Osteoblast (primary cell): ENCODE measurements around the gene CNPY1. TPM values are rescaled to one million over a fixed set of nuclear protein-coding genes. Genes with fewer than 3 reads are reported as not detected.

Source experiments
- DNase-seq: peaks from one replicate; pipeline ENCODE4 v3.0.0; 2011; ENCODE audit warnings: low spot score, mixed read lengths; ENCODE audit not compliant: insufficient read length; ENCODE audit errors: missing footprints
- H2AFZ ChIP-seq: 2 replicates; pipeline ENCODE4 v1.6.0; 2011; ENCODE audit warnings: mild to moderate bottlenecking, low read length
- H3K27ac ChIP-seq: 2 replicates; pipeline ENCODE4 v1.5.1; 2011; ENCODE audit warnings: mild to moderate bottlenecking, low read depth, low read length, moderate library complexity
- H3K27me3 ChIP-seq: 2 replicates; pipeline ENCODE4 v1.6.0; 2012; ENCODE audit warnings: mild to moderate bottlenecking, control low read depth, inconsistent platforms, low read length, moderate library complexity; ENCODE audit not compliant: insufficient read depth
- H3K36me3 ChIP-seq: 2 replicates; pipeline ENCODE4 v1.5.1; 2011; ENCODE audit warnings: mild to moderate bottlenecking, low read length, control low read depth, moderate library complexity; ENCODE audit not compliant: insufficient read depth
- H3K4me1 ChIP-seq: 2 replicates; pipeline ENCODE4 v1.5.1; 2011; ENCODE audit warnings: mild to moderate bottlenecking, low read length, control low read depth, moderate library complexity; ENCODE audit not compliant: insufficient read depth
- H3K4me2 ChIP-seq: 2 replicates; pipeline ENCODE4 v1.6.0; 2011; ENCODE audit warnings: mild to moderate bottlenecking, low read length; ENCODE audit not compliant: insufficient read depth
- H3K4me3 ChIP-seq: fragments of 200-600 bp; sonication (generic); 3 replicates; pipeline ENCODE4 v1.5.1; 2012; ENCODE audit warnings: mild to moderate bottlenecking, low read length, inconsistent platforms; ENCODE audit not compliant: insufficient read depth
- H3K79me2 ChIP-seq: 2 replicates; pipeline ENCODE4 v1.6.0; 2012; ENCODE audit warnings: mild to moderate bottlenecking, low read length, control low read depth, inconsistent platforms; ENCODE audit not compliant: insufficient read depth
- H3K9me3 ChIP-seq: 2 replicates; pipeline ENCODE4 v1.5.1; 2011; ENCODE audit warnings: low read depth, low read length, control low read depth
- H4K20me1 ChIP-seq: 2 replicates; pipeline ENCODE4 v1.6.0; 2012; ENCODE audit warnings: mild to moderate bottlenecking, low read length, control low read depth; ENCODE audit not compliant: insufficient read depth
- total RNA-seq: library from RNA; depleted of rRNA; stranded (reverse); fragments of >200 nt; gene quantifications from 2 replicates; pipeline ENCODE4 v1.2.3, GENCODE V29; 2012
- TF ChIP-seq, protein P1 (sequence below): IDR thresholded peaks from 2 replicates; pipeline ENCODE4 v1.5.1; 2011; ENCODE audit warnings: mild to moderate bottlenecking, low read depth, low read length, moderate library complexity; ENCODE audit errors: extremely low read depth

The CNPY1 gene
- total RNA-seq, 1 donor = not detected

DNA sequence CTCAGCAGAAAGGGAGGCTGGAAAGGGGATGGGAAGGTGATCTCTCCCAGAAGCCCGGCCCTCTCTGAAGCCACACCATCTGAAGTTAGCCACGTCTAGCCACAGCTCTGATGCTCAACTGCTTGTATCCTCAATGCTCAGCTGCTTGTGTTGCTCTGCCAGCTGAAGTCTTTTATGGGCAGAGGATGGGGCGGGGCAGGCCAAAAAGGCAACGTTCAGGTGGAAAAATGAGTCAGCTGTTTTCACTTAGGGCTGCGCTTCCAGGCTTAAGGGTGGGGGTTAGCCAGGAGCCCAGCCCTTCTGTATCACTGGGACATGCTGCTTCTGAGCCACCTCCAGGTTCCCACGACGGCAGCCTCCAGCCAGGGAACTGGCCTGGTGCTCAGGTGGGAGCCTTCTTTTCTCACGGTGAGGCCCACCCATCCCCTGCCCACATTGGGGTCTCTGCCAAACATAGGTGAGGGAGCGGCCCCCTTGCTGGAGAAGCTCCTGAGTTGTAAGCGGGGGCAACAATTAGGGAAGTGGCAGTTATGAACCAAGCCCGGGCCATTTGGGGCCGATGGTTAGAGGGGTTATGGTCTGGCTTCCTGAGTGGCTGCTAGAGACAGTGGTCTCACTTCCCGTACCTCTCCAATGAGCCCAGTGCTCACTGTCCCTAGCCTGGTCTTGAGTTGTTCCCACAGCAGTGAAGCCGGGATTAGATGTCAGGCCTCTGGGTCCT lies 44.9 kb upstream of the CNPY1 start:
- no peaks in the 10 kb centered on the region for H4K20me1 ChIP-seq
- no peaks in the 10 kb centered on the region for H3K9me3 ChIP-seq
- DNase-seq = peak; percentile 25
- H2AFZ ChIP-seq = no peak overlapping the region
- no peak overlapping the region for H3K27ac ChIP-seq
- H3K4me2 ChIP-seq = no peak overlapping the region
- no peaks in the 10 kb centered on the region for H3K79me2 ChIP-seq
- no peaks in the 10 kb centered on the region for H3K4me1 ChIP-seq
- H3K4me3 ChIP-seq = no peak overlapping the region
- TF ChIP-seq, protein P1, sequence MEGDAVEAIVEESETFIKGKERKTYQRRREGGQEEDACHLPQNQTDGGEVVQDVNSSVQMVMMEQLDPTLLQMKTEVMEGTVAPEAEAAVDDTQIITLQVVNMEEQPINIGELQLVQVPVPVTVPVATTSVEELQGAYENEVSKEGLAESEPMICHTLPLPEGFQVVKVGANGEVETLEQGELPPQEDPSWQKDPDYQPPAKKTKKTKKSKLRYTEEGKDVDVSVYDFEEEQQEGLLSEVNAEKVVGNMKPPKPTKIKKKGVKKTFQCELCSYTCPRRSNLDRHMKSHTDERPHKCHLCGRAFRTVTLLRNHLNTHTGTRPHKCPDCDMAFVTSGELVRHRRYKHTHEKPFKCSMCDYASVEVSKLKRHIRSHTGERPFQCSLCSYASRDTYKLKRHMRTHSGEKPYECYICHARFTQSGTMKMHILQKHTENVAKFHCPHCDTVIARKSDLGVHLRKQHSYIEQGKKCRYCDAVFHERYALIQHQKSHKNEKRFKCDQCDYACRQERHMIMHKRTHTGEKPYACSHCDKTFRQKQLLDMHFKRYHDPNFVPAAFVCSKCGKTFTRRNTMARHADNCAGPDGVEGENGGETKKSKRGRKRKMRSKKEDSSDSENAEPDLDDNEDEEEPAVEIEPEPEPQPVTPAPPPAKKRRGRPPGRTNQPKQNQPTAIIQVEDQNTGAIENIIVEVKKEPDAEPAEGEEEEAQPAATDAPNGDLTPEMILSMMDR = no peak
- no peaks in the 10 kb centered on the region for H3K36me3 ChIP-seq
- peaks cover 7% of the 10 kb centered on the region for H3K27me3 ChIP-seq

DNA sequence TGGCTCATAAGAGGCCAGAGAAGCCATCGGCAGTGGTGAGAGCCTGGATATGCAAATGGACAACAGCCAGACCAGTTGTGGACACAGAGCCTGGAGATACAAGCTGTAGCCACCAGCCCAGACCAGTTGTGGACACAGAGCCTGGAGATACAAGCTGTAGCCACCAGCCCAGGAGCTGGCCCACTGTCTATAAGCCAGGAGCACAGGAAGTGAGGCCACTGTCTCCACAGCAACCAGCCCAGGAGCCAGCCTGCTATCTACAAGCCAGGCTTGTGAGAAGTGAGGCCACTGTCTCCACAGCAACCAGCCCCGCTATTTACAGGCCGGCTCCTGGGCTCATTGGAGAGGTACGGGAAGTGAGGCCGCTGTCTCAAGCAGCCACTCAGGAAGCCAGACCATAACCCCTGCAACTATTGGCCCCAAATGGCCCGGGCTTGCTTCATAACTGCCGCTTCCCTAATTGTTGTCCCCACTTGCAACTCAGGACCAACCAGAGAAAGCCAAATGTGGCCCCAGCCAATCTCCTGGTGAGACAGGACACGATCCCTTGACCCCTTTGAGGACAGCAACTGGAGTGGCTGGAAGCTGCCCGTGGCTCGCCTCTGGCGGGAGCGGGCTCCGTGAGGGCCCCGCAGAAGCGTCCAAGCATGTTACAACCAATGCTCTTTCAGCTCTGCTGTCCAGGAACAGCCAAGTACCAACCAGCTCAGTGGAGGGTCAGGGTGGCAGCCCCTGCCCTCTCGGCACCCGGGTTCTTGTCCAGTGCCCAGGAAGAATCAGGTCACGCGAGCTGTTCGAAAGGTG lies 44.1 kb upstream of the CNPY1 start:
- Histone ChIP-seq H3K27ac (no peak overlapping the region), H3K4me3 (no peak overlapping the region), H3K4me2 (no peak overlapping the region), H3K4me1 (no peaks in the 10 kb centered on the region), H3K27me3 (peaks cover 11% of the 10 kb centered on the region), H3K79me2 (no peaks in the 10 kb centered on the region), H4K20me1 (no peaks in the 10 kb centered on the region), H3K9me3 (no peaks in the 10 kb centered on the region), H3K36me3 (no peaks in the 10 kb centered on the region), H2AFZ (no peak overlapping the region)
- DNase-seq = peak; percentile 64
- TF ChIP-seq, protein P1 = no peak

DNA sequence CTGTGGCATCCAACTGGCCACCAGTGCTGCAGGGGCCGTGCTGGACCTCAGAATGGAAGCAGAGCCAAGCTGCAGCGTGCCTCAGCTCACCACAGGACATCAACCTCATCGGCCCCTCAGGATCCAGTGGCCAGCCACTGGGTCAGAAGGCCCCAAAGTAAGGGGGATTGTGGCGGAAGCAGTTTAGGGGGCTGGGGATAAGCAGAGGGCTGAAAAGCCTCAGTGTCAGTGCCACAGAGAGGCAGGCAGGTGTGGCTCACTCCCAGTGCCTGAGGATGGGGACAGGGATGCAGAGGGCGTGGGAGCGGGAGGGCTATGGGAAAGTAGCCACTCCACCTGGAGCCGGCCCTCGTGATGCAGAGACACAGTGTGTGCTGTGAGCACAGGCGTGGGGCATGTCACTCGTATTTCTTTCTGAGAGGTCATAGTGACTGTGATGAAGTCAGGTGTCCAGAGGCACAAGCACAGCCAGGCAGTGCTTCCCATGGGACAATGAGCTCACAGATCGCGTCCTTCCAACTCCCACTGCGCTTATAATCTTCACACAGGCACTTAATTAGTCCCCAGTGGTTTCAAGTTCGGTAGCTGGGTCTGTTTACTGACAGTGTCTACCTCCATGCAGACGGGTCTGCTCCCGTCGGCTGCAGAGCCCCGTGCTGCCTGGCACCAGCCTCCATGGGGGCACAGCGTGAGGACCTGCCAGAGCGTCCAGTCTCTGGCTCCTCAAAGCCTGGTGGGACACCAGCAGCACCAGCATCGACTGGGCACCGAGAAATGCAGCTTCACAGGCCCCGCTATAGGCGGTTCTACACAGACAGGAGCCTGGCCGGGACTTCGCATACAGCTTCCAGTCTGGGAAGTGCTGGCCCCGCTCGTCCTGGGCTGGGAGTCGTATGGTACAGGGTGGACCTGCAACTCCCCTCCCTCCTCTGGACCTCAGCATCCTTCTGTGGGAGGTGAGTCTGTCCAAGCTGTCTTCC lies 42.9 kb upstream of the CNPY1 start:
- no peaks in the 10 kb centered on the region for H4K20me1 ChIP-seq
- no peaks in the 10 kb centered on the region for H3K79me2 ChIP-seq
- no peak overlapping the region for H3K4me3 ChIP-seq
- H3K36me3 ChIP-seq = no peaks in the 10 kb centered on the region
- TF ChIP-seq, protein P1 = no peak
- H2AFZ ChIP-seq = no peak overlapping the region
- no peaks in the 10 kb centered on the region for H3K9me3 ChIP-seq
- no peak overlapping the region for H3K27ac ChIP-seq
- H3K27me3 ChIP-seq = peaks cover 14% of the 10 kb centered on the region
- peak; percentile 75 for DNase-seq
- no peak overlapping the region for H3K4me2 ChIP-seq
- H3K4me1 ChIP-seq = no peaks in the 10 kb centered on the region
